GM12864 (cell line): Measurements from ENCODE around the gene KIAA1549.
"Not testable (repeated sequence)": the region's sequence is repeated elsewhere in the genome, so short reads cannot be mapped to it uniquely, and the experiment has no call there.

Source experiments
- DNase-seq: peaks from one replicate; pipeline ENCODE4 v3.0.0-alpha.2; 2011; ENCODE audit warnings: low read depth
- H3K4me3 ChIP-seq: 2 replicates; pipeline ENCODE4 v1.5.1; 2011; ENCODE audit warnings: mild to moderate bottlenecking, low read depth, low read length, control low read depth
- CTCF ChIP-seq: IDR thresholded peaks from 2 replicates; pipeline ENCODE4 v1.5.1; 2011; ENCODE audit warnings: low read depth, mild to moderate bottlenecking, moderate library complexity, low read length, control low read depth, inconsistent platforms; ENCODE audit errors: missing control alignments

The KIAA1549 gene

DNA sequence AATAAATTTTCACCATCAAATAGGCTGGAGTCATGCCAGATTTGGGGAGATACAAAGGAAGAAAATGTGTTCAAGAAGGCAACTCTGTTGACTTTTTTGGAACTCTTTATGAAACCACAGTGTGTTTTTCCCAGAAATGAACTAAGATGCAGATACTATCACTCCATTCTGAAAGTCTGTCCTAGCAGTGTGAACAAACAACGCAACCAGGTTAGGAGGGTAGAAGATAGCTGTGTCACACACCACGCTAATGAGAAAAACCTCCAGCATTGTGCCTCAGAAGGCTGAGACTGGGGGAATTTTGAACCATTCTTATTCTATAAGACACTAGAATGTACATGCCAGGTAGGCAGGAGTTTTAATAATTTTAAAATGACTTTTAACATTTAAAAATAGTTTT lies 167.2 kb downstream of the KIAA1549 start:
- no peak for DNase-seq
- no peak overlapping the region for H3K4me3 ChIP-seq
- TF ChIP-seq CTCF, result no peak

- not testable (repeated sequence) for H3K4me3 ChIP-seq
These were observed 169.9 kb downstream of the KIAA1549 start for GRCh38 chr7:138811327-138811726.

GRCh38 chr7:138809346-138809745 lies 171.8 kb downstream of the KIAA1549 start:
- no peak for TF ChIP-seq CTCF
- no peak overlapping the region for H3K4me3 ChIP-seq
- no peak for DNase-seq

More at GRCh38 chr7:138811327-138811726, 169.9 kb downstream of the KIAA1549 start:
- DNase-seq, result not testable (repeated sequence)

DNA sequence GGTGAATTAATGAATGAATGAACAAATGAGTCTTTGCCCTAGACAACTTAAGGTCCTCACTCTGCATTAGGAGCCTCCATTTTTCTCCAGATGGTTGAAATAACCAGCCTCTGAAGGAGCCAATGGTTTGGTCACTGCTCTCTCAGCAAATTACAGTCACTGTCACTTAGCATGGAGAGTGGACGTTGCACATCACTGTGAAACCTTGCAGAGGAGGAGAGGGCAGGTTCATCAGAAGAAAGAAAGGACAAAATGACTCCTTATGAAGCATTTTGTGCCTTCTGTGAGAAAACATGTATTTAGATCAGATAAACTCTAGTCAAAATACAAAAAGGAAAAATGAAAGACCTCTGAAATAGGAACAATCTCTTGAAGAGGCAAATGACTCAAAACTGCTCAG lies 176.6 kb downstream of the KIAA1549 start:
- TF ChIP-seq CTCF, result no peak
- no peak overlapping the region for H3K4me3 ChIP-seq

DNA sequence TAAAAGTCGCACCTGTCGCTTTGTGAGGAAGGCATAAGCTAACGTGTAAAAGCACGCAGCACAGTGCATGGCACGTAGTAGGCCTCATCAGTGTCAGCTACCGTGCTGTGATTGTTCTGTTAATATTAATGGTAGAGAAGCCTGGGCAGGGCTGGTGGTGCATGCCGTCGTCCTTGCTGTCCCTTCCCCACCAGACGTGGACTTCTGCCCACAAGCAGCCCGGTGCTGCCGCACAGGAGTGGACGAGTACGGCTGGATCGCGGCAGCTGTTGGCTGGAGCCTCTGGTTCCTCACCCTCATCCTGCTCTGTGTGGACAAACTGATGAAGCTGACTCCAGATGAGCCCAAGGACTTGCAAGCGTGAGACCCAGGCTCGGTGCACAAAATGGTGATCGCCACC lies 178.5 kb downstream of the KIAA1549 start:
- no peak for DNase-seq
- no peak for TF ChIP-seq CTCF
- H3K4me3 ChIP-seq, result no peak overlapping the region

More for the DNA sequence above, 176.6 kb downstream of the KIAA1549 start:
- no peak for DNase-seq

DNA sequence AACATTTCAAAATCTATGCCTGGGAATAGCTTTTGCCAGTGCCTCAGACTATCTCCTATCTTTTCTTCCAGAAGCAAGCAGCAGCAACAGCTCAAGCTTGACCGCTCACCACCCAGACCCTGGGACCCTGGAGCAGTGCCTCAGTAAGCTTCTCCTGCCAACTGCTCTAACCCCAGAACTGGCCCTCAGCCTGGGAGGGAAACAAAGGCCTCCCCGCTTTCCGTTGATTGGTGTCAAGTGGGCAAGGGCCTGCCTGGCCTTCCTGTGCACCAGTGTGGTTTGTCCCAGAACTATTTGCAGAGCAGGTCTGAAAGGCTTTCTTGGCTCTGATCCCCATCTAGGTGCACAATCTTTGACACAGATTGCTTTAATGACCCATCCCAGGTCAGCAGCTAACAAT lies 179.9 kb downstream of the KIAA1549 start:
- no peak for TF ChIP-seq CTCF
- H3K4me3 ChIP-seq, result no peak overlapping the region
- no peak for DNase-seq

DNA sequence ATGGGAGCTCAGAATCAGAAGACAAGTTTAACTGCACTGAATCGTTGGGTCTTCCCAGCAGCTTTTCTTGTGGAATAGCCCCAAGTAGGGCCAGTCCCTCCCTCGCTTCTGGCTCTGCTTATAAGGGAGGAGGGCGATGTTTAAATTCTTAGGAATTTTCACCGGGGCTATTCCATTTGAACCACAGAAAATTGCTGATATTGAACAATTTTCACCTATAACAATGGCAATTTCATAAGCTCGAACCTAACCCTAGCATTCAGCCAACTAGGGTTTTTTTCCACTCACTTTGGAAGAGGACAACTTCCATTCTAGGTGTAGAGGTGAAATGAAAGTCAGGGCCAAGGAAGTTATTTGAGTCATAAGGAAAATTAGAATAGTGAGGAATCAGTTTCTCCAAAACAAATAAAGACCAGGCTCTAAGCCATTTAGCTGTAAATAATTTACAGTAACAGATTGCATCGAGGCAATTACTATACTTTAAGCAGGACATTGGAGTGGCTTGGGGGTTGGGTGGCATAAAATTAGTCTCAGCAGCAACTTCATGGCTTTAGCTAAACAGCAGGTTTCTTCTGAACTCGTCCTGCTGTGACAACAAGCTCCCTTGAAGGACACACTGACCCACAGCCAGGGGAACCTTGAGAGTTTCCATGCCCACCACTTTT lies 181.7 kb downstream of the KIAA1549 start:
- no peak for DNase-seq
- TF ChIP-seq CTCF, result no peak
- H3K4me3 ChIP-seq, result no peak overlapping the region

GRCh38 chr7:138798836-138799235 lies 182.4 kb downstream of the KIAA1549 start:
- TF ChIP-seq CTCF, result no peak
- DNase-seq, result no peak

More at GRCh38 chr7:138798836-138799235, 182.4 kb downstream of the KIAA1549 start:
- no peak overlapping the region for H3K4me3 ChIP-seq
